Epithelial cell of proximal tubule (primary cell): ENCODE measurements around the gene PLGRKT. TPM values are rescaled to one million over a fixed set of nuclear protein-coding genes. Genes with fewer than 3 reads are reported as not detected.
"Not testable (repeated sequence)": the region's sequence is repeated elsewhere in the genome, so short reads cannot be mapped to it uniquely, and the experiment has no call there.

Experiments used
- DNase-seq: peaks from one replicate; pipeline ENCODE4 v3.0.0-alpha.2; 2011; ENCODE audit warnings: low read depth
- H3K4me3 ChIP-seq: 2 replicates; pipeline ENCODE4 v1.5.1; 2011; ENCODE audit warnings: low read depth, mild to moderate bottlenecking, low read length
- total RNA-seq: library from RNA; depleted of rRNA; stranded (reverse); fragments of >200 nt; gene quantifications from 2 replicates; pipeline ENCODE4 v1.2.3, GENCODE V29; 2015
- TF ChIP-seq, protein P1 (sequence below): conservative IDR thresholded peaks from 2 replicates; pipeline ENCODE4 v1.5.1; 2012; ENCODE audit warnings: low read depth, mild to moderate bottlenecking, low read length

PLGRKT gene
- total RNA-seq, 1 donor from 2014 or later = 28.5 TPM

DNA sequence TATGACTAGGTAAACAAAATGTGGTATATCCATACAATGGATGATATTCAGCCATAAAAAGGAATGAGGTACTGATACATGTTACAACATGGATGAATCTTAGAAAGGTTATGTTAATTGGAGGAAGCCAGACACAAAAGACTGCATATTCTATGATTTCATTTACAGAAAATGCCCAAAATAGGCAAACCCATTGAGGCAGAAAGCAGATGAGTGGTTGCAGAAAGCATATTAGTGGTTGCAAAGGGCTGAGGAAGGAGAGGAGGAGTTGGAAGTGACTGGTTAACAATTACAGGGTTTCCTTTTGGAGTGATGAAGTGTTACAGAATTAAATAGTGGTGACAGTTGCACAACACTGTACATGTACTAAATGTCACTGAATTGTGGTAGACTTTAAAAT is 17.7 kb downstream of the PLGRKT start:
- no peak overlapping the region for H3K4me3 ChIP-seq
- DNase-seq = no peak
- TF ChIP-seq, protein P1, sequence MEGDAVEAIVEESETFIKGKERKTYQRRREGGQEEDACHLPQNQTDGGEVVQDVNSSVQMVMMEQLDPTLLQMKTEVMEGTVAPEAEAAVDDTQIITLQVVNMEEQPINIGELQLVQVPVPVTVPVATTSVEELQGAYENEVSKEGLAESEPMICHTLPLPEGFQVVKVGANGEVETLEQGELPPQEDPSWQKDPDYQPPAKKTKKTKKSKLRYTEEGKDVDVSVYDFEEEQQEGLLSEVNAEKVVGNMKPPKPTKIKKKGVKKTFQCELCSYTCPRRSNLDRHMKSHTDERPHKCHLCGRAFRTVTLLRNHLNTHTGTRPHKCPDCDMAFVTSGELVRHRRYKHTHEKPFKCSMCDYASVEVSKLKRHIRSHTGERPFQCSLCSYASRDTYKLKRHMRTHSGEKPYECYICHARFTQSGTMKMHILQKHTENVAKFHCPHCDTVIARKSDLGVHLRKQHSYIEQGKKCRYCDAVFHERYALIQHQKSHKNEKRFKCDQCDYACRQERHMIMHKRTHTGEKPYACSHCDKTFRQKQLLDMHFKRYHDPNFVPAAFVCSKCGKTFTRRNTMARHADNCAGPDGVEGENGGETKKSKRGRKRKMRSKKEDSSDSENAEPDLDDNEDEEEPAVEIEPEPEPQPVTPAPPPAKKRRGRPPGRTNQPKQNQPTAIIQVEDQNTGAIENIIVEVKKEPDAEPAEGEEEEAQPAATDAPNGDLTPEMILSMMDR = no peak

GRCh38 chr9:5418481-5418880 is 19.2 kb downstream of the PLGRKT start:
- TF ChIP-seq, protein P1 = no peak
- H3K4me3 ChIP-seq = no peak overlapping the region
- no peak for DNase-seq

DNA sequence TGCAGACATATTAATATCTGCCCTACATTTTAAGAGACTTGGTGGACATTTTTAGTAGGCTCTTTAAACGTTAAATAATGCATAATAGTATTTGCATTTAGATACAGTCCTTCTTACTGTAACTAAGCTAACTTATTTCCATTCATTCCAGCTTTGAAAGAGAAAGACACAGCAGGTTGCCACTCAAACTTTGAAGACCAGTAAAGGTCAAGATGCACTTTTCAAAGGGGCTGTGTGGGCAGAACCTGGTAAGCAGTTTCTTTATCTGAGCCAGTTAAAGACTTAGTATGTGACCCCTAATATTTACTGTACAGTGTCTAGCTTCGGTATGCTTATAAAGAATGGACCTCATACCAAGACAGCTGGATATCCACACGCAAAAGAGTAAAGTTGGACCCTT is 20.8 kb downstream of the PLGRKT start:
- no peak for DNase-seq
- TF ChIP-seq, protein P1 = no peak
- no peak overlapping the region for H3K4me3 ChIP-seq

GRCh38 chr9:5408596-5408995 is 29.1 kb downstream of the PLGRKT start:
- no peak for DNase-seq
- H3K4me3 ChIP-seq = no peak overlapping the region
- TF ChIP-seq, protein P1 = no peak

- no peak for DNase-seq
- no peak overlapping the region for H3K4me3 ChIP-seq
- TF ChIP-seq, protein P1 = no peak
These were observed 35.5 kb downstream of the PLGRKT start for GRCh38 chr9:5402217-5402616.

GRCh38 chr9:5397547-5397946 is 40.2 kb downstream of the PLGRKT start:
- not testable (repeated sequence) for DNase-seq, H3K4me3 ChIP-seq

GRCh38 chr9:5395428-5395827 is 42.3 kb downstream of the PLGRKT start:
- DNase-seq = no peak
- no peak overlapping the region for H3K4me3 ChIP-seq
- TF ChIP-seq, protein P1 = no peak

GRCh38 chr9:5393976-5394375 is 43.7 kb downstream of the PLGRKT start:
- not testable (repeated sequence) for DNase-seq, H3K4me3 ChIP-seq
